ENCODE data around the gene SPEG.

The SPEG gene

DNA sequence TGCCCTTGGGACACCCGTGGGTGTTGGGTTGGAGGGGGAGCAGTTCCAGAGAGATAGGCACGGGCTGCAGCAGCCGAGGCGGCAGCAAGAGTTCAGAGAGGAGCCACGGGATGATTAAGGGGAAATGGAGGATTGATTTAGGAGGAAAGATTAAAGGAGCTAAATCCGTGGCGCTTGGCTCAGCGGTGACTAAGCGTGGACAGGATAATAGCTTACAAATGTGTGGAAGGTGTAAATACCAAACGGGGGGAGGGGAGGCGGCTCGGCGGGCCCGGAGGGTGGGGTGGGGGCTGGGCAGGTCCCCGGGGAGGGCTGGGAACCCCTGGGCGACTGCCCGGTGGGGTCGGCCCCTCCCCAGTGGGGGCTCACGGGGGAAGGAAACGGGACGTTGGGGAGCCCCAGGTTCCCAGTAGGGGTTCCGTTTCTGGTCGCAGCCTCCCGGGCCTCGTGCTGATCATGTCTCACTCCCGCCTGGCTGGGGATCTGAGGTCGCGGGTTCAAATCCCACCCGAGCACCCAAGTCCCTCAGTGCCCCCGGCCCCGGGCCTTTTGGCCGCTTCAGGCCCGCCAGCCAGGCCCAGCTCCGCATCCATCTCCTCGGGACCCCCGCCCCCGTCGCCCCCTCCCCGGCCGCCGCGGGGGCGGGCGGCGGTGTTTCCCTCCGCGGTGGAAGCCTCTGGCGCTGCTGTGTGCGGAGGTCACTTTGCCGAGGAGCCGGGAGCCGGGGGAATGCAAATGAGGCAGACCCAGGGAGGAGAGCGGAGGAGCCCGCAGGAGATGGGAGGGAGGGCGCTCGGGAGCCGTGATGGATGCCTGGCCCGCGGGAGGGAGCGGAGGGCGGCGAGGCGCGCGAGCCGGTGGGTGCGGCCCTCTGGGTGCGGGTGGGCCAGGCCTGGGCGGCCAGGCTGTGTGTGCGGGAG lies 87.7 kb downstream of the SPEG start:
- peak; percentile 74 for DNase-seq (ENCODE audit: low spot score)
- ChIA-PET CTCF (interaction anchor here (0.5 kb wide), 1 partner anchor 227 kb away, joined by 3 read pairs; no protein-coding TSS in a partner anchor), POLR2A (ENCODE audit: low non-redundant PET) (interaction anchor here (0.6 kb wide), 1 partner anchor 119 kb away, joined by 3 read pairs; no protein-coding TSS in a partner anchor)
- H3K27ac ChIP-seq, result peak overlapping the region; percentile 50
- TF ChIP-seq, protein P1, sequence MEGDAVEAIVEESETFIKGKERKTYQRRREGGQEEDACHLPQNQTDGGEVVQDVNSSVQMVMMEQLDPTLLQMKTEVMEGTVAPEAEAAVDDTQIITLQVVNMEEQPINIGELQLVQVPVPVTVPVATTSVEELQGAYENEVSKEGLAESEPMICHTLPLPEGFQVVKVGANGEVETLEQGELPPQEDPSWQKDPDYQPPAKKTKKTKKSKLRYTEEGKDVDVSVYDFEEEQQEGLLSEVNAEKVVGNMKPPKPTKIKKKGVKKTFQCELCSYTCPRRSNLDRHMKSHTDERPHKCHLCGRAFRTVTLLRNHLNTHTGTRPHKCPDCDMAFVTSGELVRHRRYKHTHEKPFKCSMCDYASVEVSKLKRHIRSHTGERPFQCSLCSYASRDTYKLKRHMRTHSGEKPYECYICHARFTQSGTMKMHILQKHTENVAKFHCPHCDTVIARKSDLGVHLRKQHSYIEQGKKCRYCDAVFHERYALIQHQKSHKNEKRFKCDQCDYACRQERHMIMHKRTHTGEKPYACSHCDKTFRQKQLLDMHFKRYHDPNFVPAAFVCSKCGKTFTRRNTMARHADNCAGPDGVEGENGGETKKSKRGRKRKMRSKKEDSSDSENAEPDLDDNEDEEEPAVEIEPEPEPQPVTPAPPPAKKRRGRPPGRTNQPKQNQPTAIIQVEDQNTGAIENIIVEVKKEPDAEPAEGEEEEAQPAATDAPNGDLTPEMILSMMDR (conservative IDR thresholded peaks at IDR 0.05; ENCODE audit: low read depth), result no peak

DNA sequence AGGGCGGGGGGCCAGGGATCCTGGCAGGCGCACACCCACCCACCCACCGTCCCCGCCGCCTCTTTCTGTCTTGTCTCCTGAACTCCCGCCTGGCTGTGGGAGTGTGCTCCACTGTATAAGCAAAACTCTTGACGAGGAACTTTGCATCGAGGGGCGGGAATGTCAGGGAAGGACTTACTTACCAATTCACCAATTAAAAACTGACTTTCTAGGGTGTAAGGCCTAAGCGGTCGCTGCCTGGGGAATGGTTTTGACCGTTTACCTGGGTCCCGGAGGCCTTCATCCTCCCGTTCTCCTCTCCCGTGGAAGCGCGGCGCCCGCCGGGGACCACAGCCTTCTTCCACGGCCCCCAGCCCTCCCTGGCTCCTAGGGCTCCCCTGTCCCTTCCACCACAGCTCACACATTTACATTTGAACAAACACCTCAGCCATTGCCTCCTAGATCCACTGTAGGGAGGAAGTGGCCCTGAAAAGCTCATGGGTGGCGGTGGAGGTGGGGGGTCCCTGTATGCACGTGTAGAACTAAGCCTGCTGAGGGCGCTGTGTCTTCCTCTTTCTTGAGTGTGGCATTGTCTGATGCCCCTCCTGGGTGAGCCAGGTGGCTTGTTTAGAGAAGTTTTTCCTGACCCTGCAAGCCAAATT lies 88.5 kb downstream of the SPEG start:
- TF ChIP-seq, protein P1 (conservative IDR thresholded peaks at IDR 0.05; ENCODE audit: low read depth), result no peak
- no peak overlapping the region; the same call in 1 of the 2 replicates for H3K27ac ChIP-seq
- POLR2A ChIA-PET (ENCODE audit: low non-redundant PET), result no interaction called here

DNA sequence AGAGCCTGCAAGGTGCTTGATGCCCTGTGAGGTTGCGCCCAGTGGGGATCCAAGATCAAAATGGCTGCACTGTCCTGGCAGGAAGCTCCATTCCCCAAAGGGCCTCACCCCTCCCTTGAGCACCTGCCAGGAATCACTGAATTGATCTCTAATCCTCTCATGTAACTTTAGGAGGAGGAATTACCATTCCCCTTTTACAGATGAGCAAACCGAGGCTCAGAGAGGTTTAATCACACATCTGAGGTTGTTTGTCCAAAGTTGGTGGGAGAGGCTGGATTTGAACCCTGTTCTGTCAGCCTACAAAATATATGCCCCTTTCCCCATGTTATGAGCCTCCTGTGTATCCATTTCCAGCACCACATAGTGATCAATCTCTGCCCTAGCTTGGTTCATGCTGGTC lies 90.2 kb downstream of the SPEG start:
- POLR2A ChIA-PET (ENCODE audit: low non-redundant PET), result no interaction called here
- TF ChIP-seq, protein P1 (conservative IDR thresholded peaks at IDR 0.05; ENCODE audit: low read depth), result no peak

More for the DNA sequence above, 88.5 kb downstream of the SPEG start:
- DNase-seq (ENCODE audit: low spot score), result no peak
- CTCF ChIA-PET, result interaction anchor here (0.6 to 1.2 kb wide), 2 partner anchors 13 to 132 kb away, joined by 3 read pairs; no protein-coding TSS in a partner anchor

DNA sequence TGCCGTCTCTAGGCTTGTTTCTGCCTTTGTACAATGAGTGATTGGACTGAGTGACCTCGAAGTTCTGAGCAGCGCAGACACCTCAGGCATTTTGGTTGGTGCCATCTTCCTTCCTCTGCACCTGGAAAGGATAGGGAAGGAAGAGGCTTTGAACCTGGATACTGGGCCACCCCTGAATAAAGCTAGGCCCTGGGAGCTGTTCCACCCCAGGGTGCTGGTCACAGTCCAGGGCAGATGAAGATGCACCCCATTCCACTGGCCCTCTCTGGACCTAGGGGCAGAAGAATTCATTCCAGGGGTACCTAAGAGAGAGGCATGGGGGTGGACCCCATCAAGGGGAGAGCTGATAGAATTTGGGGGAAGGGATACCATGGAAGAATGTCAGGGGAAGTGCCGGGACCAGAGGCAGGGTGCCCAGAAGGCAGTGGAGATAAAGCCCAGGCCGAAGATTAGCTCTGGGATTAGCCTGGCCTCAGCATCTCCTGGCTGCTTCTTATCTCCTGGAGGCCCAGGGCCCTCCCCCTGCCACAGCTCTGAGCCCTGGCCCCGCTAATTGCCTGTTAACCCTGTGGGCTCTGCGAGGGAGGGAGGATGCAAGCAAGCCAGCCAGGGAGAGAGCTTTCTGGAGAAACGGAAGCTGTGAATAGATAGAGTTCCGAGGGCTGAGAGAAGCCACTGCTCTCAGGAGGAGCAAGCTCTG lies 91.0 kb downstream of the SPEG start:
- POLR2A ChIA-PET (ENCODE audit: low non-redundant PET), result no interaction called here
- TF ChIP-seq, protein P1 (conservative IDR thresholded peaks at IDR 0.05; ENCODE audit: low read depth), result no peak
- CTCF ChIA-PET, result interaction anchor here (0.6 to 0.9 kb wide), 2 partner anchors 12 to 116 kb away, joined by 3 read pairs; no protein-coding TSS in a partner anchor
- DNase-seq (ENCODE audit: low spot score), result no peak
- no peak overlapping the region for H3K27ac ChIP-seq

More for the DNA sequence above, 90.2 kb downstream of the SPEG start:
- DNase-seq (ENCODE audit: low spot score), result no peak
- CTCF ChIA-PET, result no interaction called here
- no peak overlapping the region for H3K27ac ChIP-seq

DNA sequence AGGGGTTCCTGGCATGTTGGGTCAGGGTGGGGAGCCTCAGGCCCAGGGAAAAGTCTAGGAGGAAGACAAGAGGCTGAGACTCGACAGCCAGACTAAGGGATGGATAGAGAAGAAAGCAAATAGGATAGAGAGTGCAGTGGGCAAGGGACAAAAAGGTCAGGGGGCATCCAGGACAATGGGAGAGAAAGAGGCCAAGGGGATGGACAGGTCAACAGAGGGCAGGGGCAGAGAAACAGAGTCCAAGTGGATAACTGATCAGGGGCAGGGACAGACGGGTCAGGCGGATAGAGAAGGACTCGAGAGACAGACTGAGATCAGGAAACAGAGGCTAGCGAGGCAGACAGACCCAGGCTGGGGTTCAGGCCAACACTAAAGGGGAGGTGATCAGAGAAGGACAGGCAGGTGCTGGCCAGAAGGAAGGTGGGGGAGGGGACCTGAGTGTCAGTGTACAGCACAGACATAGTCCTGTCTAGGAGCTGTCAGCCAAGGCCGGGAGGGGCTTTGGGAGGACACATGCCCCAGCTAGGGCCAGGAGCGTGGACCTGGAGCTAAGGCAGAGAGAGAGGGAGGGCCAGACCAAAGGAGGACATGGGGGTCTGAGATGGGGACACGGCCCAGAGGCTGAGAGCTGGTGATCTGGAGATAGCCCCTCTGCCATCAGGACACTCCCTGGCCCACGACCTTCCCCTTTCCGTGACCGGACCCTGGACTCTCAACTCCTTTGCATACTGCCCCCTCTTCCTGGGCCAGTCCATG lies 91.9 kb downstream of the SPEG start:
- ChIA-PET CTCF (interaction anchor here (0.6 to 3.7 kb wide), 4 partner anchors 13 to 115 kb away, joined by 3 to 26 read pairs (median 4); no protein-coding TSS in a partner anchor), POLR2A (ENCODE audit: low non-redundant PET) (no interaction called here)
- TF ChIP-seq, protein P1 (conservative IDR thresholded peaks at IDR 0.05; ENCODE audit: low read depth), result no peak
- DNase-seq (ENCODE audit: low spot score), result no peak
- H3K27ac ChIP-seq, result no peak overlapping the region
